Keratinocyte (primary cell): ENCODE results near the gene CTNNA3.

ENCODE experiments used
- CTCF ChIP-seq, 3 experiments: IDR thresholded peaks in 1 of 3; conservative IDR thresholded peaks in 1 of 3; optimal IDR thresholded peaks in 1 of 3; 2 replicates in 2 of 3; 3 replicates in 1 of 3; pipeline versions ENCODE3 to v1.5.1; 2011; ENCODE audit warnings: low read length in 3 of 3, mild to moderate bottlenecking in 3 of 3, moderate library complexity in 2 of 3, control low read depth in 1 of 3, inconsistent platforms in 1 of 3; ENCODE audit not compliant: insufficient read depth in 2 of 3; ENCODE audit errors: extremely low read depth in 1 of 3
- EZH2 ChIP-seq: IDR thresholded peaks from one replicate; pipeline ENCODE4 v1.6.1; 2012; ENCODE audit warnings: inconsistent platforms, mild to moderate bottlenecking, low read length, moderate library complexity

DNA sequence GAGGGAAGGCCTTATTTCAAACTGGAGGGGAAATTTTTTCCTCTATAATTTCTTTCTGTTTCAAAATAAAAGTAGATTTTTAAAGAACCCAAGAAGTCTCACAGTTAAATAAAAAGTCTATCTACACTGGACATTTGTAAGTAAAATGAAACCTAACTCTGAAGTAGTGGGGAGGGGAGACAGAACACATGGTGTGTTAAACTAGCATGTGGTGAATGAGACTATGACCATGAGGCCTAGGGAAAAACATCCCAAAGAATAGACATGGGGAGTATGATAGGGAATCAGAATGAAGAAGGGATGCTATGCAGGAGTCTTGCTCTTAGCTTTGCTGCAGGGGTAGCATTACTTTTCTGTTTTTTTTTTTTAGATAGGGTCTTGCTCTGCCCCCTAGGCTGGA lies 1831.5 kb downstream of the CTNNA3 start:
- TF ChIP-seq CTCF (optimal IDR thresholded peaks at IDR 0.05 in 1 of 3, IDR thresholded peaks at IDR 0.05 in 1 of 3, conservative IDR thresholded peaks at IDR 0.05 in 1 of 3; ENCODE audit: extremely low read depth in 1 of 3, insufficient read depth in 2 of 3, low read length in 3 of 3) (no peak), EZH2 (no peak)
